Measurements from ENCODE around the gene BET1. TPM values are rescaled to one million over a fixed set of nuclear protein-coding genes. Genes with fewer than 3 reads are reported as not detected.
A peak's percentile ranks its signal among the peaks of the same experiment; 100 is the strongest.

Gene BET1
- polyA plus RNA-seq, 1 of the 3 experiments (the other 2 are of a cell fraction), result 20.1 TPM

DNA sequence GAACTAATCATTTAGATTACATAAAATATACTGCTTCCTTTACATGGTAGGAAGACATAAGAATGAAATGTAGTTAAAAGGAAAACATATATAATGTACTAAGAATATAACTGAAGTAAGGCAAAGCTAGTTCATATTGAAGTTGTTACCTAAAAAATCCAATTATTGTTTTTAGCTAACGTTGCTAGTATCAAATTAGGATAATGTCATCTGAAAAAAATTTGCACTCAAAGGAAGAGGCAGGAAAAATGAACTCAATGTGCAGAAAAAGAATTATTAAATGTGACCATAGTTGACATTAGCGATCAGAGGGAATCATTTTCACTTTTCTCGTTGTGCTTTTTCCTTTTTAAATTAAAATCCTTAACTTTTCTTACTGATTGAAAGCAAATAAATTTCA is 1.6 kb upstream of the BET1 start:
- Histone ChIP-seq H3F3A (replicated peaks; ENCODE audit: insufficient read depth) (no peaks in the 10 kb centered on the region), H3K4me1 (ENCODE audit: control insufficient read depth in 1 of 2, insufficient read depth in 2 of 2, low read depth in 1 of 2, low read length in 1 of 2) (peaks cover 6 to 13% of the 10 kb centered on the region in 2 experiments; a peak in 2 of 4 replicates), H3K4me3 (ENCODE audit: low read depth in 2 of 2, low read length in 1 of 2) (no peak overlapping the region), H3K4me2 (no peak overlapping the region), H3K27me3 (ENCODE audit: insufficient read depth) (no peaks in the 10 kb centered on the region), H3K9me3 (no peaks in the 10 kb centered on the region), H3K36me3 (replicated peaks in 1 of 2; ENCODE audit: control insufficient read depth in 1 of 2, insufficient read depth in 2 of 2, low read length in 1 of 2) (no peaks in the 10 kb centered on the region), H3K9ac (no peak overlapping the region), H4K20me1 (ENCODE audit: insufficient read depth) (no peaks in the 10 kb centered on the region), H3K79me2 (ENCODE audit: insufficient read depth) (peaks cover 33% of the 10 kb centered on the region), H3K27ac (ENCODE audit: low read depth in 2 of 2, low read length in 1 of 2) (no peak overlapping the region), H3K9me2 (no peaks in the 10 kb centered on the region; the same call in 1 of the 2 replicates), H2AFZ (ENCODE audit: low read depth) (no peak overlapping the region)
- TF ChIP-seq RFX5 (IDR thresholded peaks at IDR 0.05; ENCODE audit: low read length), result no peak
- no peak for TF ChIP-seq RAD21 (IDR thresholded peaks at IDR 0.05; ENCODE audit: low read length)
- TF ChIP-seq, protein P1, sequence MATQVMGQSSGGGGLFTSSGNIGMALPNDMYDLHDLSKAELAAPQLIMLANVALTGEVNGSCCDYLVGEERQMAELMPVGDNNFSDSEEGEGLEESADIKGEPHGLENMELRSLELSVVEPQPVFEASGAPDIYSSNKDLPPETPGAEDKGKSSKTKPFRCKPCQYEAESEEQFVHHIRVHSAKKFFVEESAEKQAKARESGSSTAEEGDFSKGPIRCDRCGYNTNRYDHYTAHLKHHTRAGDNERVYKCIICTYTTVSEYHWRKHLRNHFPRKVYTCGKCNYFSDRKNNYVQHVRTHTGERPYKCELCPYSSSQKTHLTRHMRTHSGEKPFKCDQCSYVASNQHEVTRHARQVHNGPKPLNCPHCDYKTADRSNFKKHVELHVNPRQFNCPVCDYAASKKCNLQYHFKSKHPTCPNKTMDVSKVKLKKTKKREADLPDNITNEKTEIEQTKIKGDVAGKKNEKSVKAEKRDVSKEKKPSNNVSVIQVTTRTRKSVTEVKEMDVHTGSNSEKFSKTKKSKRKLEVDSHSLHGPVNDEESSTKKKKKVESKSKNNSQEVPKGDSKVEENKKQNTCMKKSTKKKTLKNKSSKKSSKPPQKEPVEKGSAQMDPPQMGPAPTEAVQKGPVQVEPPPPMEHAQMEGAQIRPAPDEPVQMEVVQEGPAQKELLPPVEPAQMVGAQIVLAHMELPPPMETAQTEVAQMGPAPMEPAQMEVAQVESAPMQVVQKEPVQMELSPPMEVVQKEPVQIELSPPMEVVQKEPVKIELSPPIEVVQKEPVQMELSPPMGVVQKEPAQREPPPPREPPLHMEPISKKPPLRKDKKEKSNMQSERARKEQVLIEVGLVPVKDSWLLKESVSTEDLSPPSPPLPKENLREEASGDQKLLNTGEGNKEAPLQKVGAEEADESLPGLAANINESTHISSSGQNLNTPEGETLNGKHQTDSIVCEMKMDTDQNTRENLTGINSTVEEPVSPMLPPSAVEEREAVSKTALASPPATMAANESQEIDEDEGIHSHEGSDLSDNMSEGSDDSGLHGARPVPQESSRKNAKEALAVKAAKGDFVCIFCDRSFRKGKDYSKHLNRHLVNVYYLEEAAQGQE (IDR thresholded peaks at IDR 0.05; ENCODE audit: low read depth, low read length), result no peak
- no peak for TF ChIP-seq GATA2 (CRISPR knock-in tag; IDR thresholded peaks at IDR 0.05)
- TF ChIP-seq ELF1 (IDR thresholded peaks at IDR 0.05), result no peak
- no peak for TF ChIP-seq MXI1 (IDR thresholded peaks at IDR 0.05; ENCODE audit: low read depth, low read length)
- TF ChIP-seq SMC3 (IDR thresholded peaks at IDR 0.05; ENCODE audit: low read depth, low read length), result no peak
- TF ChIP-seq YY1 (IDR thresholded peaks at IDR 0.05; ENCODE audit: low read depth), result no peak
- 62% methylated on average over 3 of the region's 3 CpGs for WGBS (ENCODE audit: low lambda C conversion rate)
- ChIA-PET CTCF (interaction anchor here (1.9 kb wide), 1 partner anchor 81 kb away, joined by 5 read pairs; no protein-coding TSS in a partner anchor), POLR2A (no interaction called here)
- no peak for DNase-seq

DNA sequence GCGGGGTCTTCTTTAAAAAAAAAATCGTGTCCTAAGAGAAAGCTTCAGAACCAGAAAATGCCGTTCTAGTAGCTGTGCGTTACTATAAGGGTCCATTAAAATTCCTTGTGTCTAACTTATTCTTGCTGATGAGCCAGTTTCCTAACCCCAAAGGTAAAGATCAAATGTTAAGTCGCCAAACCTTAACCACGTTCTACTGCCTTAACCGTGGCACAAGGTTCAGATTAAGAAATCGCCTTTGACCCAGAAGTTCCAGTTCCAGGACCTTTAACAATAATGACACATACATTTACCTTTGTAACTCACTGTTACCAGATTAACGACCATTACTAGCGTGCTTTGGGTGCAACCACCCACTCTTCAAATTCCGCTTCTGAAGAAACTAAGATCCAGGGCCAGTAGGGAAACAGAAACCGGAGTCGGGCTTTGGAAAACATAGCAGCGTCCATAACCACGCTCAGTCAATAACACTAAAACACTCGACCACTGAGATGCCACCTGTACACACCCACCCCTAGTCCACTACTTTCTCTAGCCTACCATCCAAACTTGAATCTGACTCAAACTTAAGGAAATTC is 620 bp downstream of the BET1 start:
- peaks cover 52% of the 10 kb centered on the region for H3K79me2 ChIP-seq (ENCODE audit: insufficient read depth)
- POLR2A ChIA-PET, result interaction anchor here (1.1 kb wide), 1 partner anchor 81 kb away, joined by 3 read pairs; no protein-coding TSS in a partner anchor

More for the DNA sequence above, 620 bp downstream of the BET1 start:
- peak overlapping the region; percentile 80 to 92 for H3K27ac ChIP-seq (ENCODE audit: low read depth in 2 of 2, low read length in 1 of 2)
- no peaks in the 10 kb centered on the region for H3F3A ChIP-seq (replicated peaks; ENCODE audit: insufficient read depth)
- no peaks in the 10 kb centered on the region for H3K27me3 ChIP-seq (ENCODE audit: insufficient read depth)
- peaks cover 6 to 13% of the 10 kb centered on the region in 2 experiments; a peak in 2 of 4 replicates for H3K4me1 ChIP-seq (ENCODE audit: control insufficient read depth in 1 of 2, insufficient read depth in 2 of 2, low read depth in 1 of 2, low read length in 1 of 2)
- H4K20me1 ChIP-seq (ENCODE audit: insufficient read depth), result no peaks in the 10 kb centered on the region
- peak overlapping the region; percentile 95 for H3K9ac ChIP-seq
- 8% methylated on average over 16 of the region's 16 CpGs for WGBS (ENCODE audit: low lambda C conversion rate)
- no peaks in the 10 kb centered on the region; the same call in 1 of the 2 replicates for H3K9me2 ChIP-seq
- CTCF ChIA-PET, result interaction anchor here (0.7 kb wide), 1 partner anchor 18 kb away, joined by 4 read pairs; no protein-coding TSS in a partner anchor
- no peaks in the 10 kb centered on the region for H3K9me3 ChIP-seq
- no peak for DNase-seq
- H3K4me3 ChIP-seq (ENCODE audit: low read depth in 2 of 2, low read length in 1 of 2), result peak overlapping the region; percentile 98 to 100
- H2AFZ ChIP-seq (ENCODE audit: low read depth), result peak overlapping the region; percentile 91
- H3K36me3 ChIP-seq (replicated peaks in 1 of 2; ENCODE audit: control insufficient read depth in 1 of 2, insufficient read depth in 2 of 2, low read length in 1 of 2), result peaks cover 3 to 12% of the 10 kb centered on the region in 2 experiments
- no peak for TF ChIP-seq GABPA (IDR thresholded peaks at IDR 0.05; ENCODE audit: low read depth)
- no peak for TF ChIP-seq FOSL2 (IDR thresholded peaks at IDR 0.05; ENCODE audit: borderline replicate concordance, low read depth)
- no peak for TF ChIP-seq ZBTB33 (IDR thresholded peaks at IDR 0.05; ENCODE audit: borderline replicate concordance, low read depth)
- no peak for TF ChIP-seq RFX5 (IDR thresholded peaks at IDR 0.05; ENCODE audit: low read length)
- no peak for TF ChIP-seq CHD2 (IDR thresholded peaks at IDR 0.05; ENCODE audit: low read length, partially characterized antibody)
- TF ChIP-seq POLR2AphosphoS5 (IDR thresholded peaks at IDR 0.05; ENCODE audit: low read depth, low read length), result no peak
- TF ChIP-seq TAF1 (IDR thresholded peaks at IDR 0.05; ENCODE audit: borderline replicate concordance, low read depth, low read length), result no peak
- no peak for TF ChIP-seq GATA2 (CRISPR knock-in tag; IDR thresholded peaks at IDR 0.05)
- no peak for TF ChIP-seq RXRA (IDR thresholded peaks at IDR 0.05; ENCODE audit: borderline replicate concordance, low read depth)
- no peak for TF ChIP-seq YY1 (IDR thresholded peaks at IDR 0.05; ENCODE audit: low read depth)
- peak overlapping the region; percentile 91 for H3K4me2 ChIP-seq
